Measurements from ENCODE around the gene HBA1. TPM values are rescaled to one million over a fixed set of nuclear protein-coding genes. Genes with fewer than 3 reads are reported as not detected.
"Not testable (repeated sequence)": the region's sequence is repeated elsewhere in the genome, so short reads cannot be mapped to it uniquely, and the experiment has no call there.

The HBA1 gene
- total RNA-seq, 1 donor, result not detected

DNA sequence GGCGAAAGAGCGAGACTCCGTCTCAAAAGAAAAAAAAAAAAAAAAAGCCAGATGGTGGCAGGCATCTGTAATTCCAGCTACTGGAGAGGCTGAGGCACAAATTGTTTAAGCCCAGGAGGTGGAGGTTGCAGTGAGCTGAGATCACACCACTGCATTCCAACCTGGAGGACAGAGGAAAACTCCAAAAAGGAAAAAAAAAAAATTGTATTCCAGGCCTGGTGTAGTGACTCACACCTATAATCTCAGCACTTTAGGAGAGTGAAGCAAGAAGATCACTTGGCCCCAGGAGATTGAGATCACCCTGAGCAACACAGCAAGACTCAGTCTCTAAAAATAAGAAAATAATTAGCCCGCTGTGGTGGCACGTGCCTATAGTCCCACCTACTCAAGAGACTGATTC lies 23.9 kb downstream of the HBA1 start:
- peak; percentile 58 for DNase-seq (ENCODE audit: low read depth)
- no peak overlapping the region for H3K4me3 ChIP-seq (ENCODE audit: low read depth, low read length)
- no peak for TF ChIP-seq CTCF (IDR thresholded peaks at IDR 0.05; ENCODE audit: insufficient read depth, low read length)

DNA sequence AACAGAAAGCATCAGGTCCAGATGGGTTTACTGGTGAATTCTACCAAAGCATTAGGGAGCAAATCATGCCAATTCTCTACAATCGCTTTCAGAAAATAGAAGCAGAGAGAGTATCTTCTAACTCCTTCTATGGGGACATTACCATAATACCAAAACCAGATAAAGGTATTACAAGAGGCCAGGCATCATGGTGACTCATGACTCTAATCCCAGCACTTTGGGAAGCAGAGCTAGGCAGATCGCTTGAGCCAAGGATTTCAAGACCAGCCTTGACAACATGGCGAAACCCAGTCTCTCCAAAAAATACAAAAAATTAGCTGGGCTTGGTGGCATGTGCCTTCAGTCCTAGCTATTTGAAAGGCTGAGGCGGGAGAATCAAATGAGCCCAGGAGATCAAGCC lies 26.8 kb downstream of the HBA1 start:
- no peak for TF ChIP-seq CTCF (IDR thresholded peaks at IDR 0.05; ENCODE audit: insufficient read depth, low read length)
- DNase-seq (ENCODE audit: low read depth), result no peak
- no peak overlapping the region for H3K4me3 ChIP-seq (ENCODE audit: low read depth, low read length)

DNA sequence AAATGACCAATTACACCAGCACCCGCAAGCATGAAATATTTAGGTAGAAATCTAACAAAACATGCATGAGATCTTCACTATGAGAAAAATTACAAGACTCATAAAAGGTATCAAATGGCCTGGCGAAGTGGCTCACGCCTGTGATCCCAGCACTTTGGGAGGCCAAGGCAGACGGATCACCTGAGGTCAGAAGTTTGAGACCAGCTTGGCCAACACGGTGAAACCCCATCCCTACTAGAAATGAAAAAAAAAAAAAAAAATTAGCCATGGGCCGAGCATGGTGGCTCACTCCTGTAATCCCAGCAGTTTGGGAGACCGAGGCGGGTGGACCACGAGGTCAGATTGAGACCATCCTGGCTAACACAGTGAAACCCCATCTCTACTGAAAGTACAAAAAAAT lies 27.6 kb downstream of the HBA1 start:
- DNase-seq (ENCODE audit: low read depth); H3K4me3 ChIP-seq (ENCODE audit: low read depth, low read length): not testable (repeated sequence)

GRCh38 chr16:209359-209758 lies 32.9 kb downstream of the HBA1 start:
- not testable (repeated sequence) for H3K4me3 ChIP-seq (ENCODE audit: low read depth, low read length); DNase-seq (ENCODE audit: low read depth)

DNA sequence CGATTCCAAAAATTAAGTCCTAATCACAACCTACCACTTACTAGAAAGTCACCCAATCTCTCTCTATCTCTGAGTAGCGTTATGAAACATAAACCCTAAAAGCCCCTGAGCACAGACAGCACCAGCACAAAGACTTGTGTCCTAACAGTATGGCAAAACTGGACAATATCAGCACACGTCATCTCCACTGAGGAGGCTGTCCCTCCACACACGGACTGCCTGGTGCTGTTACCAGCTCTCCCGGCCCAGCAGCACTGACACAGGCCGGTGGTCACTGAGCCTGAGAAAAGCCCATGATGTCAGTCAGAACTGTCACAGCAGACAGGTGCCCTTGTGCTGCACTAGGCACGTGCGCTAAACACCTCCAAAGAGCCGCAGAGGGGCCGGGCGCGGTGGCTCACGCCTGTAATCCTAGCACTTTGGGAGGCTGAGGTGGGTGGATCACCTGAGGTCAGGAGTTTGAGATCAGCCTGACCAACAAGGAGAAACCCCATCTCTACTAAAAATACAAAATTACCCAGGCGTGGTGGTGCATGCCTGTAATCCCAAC lies 35.2 kb downstream of the HBA1 start:
- not testable (repeated sequence) for H3K4me3 ChIP-seq (ENCODE audit: low read depth, low read length); DNase-seq (ENCODE audit: low read depth)

GRCh38 chr16:212999-213398 lies 36.5 kb downstream of the HBA1 start:
- no peak for DNase-seq (ENCODE audit: low read depth)
- TF ChIP-seq CTCF (IDR thresholded peaks at IDR 0.05; ENCODE audit: insufficient read depth, low read length), result no peak
- H3K4me3 ChIP-seq (ENCODE audit: low read depth, low read length), result no peak overlapping the region

GRCh38 chr16:220021-220420 lies 43.5 kb downstream of the HBA1 start:
- no peak for TF ChIP-seq CTCF (IDR thresholded peaks at IDR 0.05; ENCODE audit: insufficient read depth, low read length)
- no peak overlapping the region for H3K4me3 ChIP-seq (ENCODE audit: low read depth, low read length)
- DNase-seq (ENCODE audit: low read depth), result no peak

Small RNAs within 50 kb of the gene (small RNA-seq; reads per million reads assigned to genes)
- gene RF00019, result not detected

Other genes starting within 250 kb of the HBA1 start
- gene POLR3K, start 123.1 kb upstream of the HBA1 start, total RNA-seq (ENCODE audit: low replicate concordance), result 5.1 and 6.1 TPM in 2 replicates
- gene SNRNP25, start 122.9 kb upstream of the HBA1 start, total RNA-seq (ENCODE audit: low replicate concordance), result 11.8 and 15.8 TPM in 2 replicates
- gene RHBDF1, start 104.0 kb upstream of the HBA1 start, total RNA-seq (ENCODE audit: low replicate concordance), result 39.4 and 66.8 TPM in 2 replicates
- gene MPG, start 98.5 kb upstream of the HBA1 start, total RNA-seq (ENCODE audit: low replicate concordance), result 53.1 and 124 TPM in 2 replicates
- 7.1 and 13.0 TPM in 2 replicates for gene NPRL3, start 38.0 kb upstream of the HBA1 start, total RNA-seq (ENCODE audit: low replicate concordance)
- gene HBZ, start 24.0 kb upstream of the HBA1 start, total RNA-seq (ENCODE audit: low replicate concordance), result not detected in 2 replicates
- not detected in 2 replicates for gene HBM, start 10.7 kb upstream of the HBA1 start, total RNA-seq (ENCODE audit: low replicate concordance)
- not detected in 2 replicates for gene HBA2, start 3.8 kb upstream of the HBA1 start, total RNA-seq (ENCODE audit: low replicate concordance)
- gene HBQ1, start 3.8 kb downstream of the HBA1 start, total RNA-seq (ENCODE audit: low replicate concordance), result 0.63 TPM in 1 of 2 replicates, not detected in the other
- gene LUC7L, start 52.8 kb downstream of the HBA1 start, total RNA-seq (ENCODE audit: low replicate concordance), result 37.0 and 82.3 TPM in 2 replicates
- 49.5 and 72.0 TPM in 2 replicates for gene FAM234A, start 58.1 kb downstream of the HBA1 start, total RNA-seq (ENCODE audit: low replicate concordance)
- gene RGS11, start 99.3 kb downstream of the HBA1 start, total RNA-seq (ENCODE audit: low replicate concordance), result 1.2 and 2.0 TPM in 2 replicates
- 1.6 TPM in 1 of 2 replicates, not detected in the other for gene ARHGDIG, start 103.9 kb downstream of the HBA1 start, total RNA-seq (ENCODE audit: low replicate concordance)
- not detected in 2 replicates for gene PDIA2, start 106.5 kb downstream of the HBA1 start, total RNA-seq (ENCODE audit: low replicate concordance)
- 13.4 and 26.4 TPM in 2 replicates for gene AXIN1, start 176.0 kb downstream of the HBA1 start, total RNA-seq (ENCODE audit: low replicate concordance)
- 49.3 and 83.6 TPM in 2 replicates for gene MRPL28, start 193.9 kb downstream of the HBA1 start, total RNA-seq (ENCODE audit: low replicate concordance)
- 25.2 and 51.2 TPM in 2 replicates for gene PGAP6, start 205.3 kb downstream of the HBA1 start, total RNA-seq (ENCODE audit: low replicate concordance)
- 35.8 and 75.8 TPM in 2 replicates for gene NME4, start 220.5 kb downstream of the HBA1 start, total RNA-seq (ENCODE audit: low replicate concordance)
- 6.1 and 8.1 TPM in 2 replicates for gene DECR2, start 225.2 kb downstream of the HBA1 start, total RNA-seq (ENCODE audit: low replicate concordance)
- gene RAB11FIP3, start 249.0 kb downstream of the HBA1 start, total RNA-seq (ENCODE audit: low replicate concordance), result 14.7 and 24.4 TPM in 2 replicates

Measured in fibroblast of the aortic adventitia (primary cell).